ENCODE measurements around the gene DYNC1I1. TPM values are rescaled to one million over a fixed set of nuclear protein-coding genes. Genes with fewer than 3 reads are reported as not detected.

The DYNC1I1 gene
- total and polyA plus RNA-seq, 4 donors = 0.39 to 7.6 (median 1.5) TPM

GRCh38 chr7:95817866-95818640 is 45.7 kb downstream of the DYNC1I1 start:
- no peak for ATAC-seq (ENCODE audit: insufficient read depth, low FRiP score)
- 65 to 70% methylated on average over 6 of the region's 6 CpGs for WGBS, 2 donors

GRCh38 chr7:95820778-95821177 is 48.4 kb downstream of the DYNC1I1 start:
- ATAC-seq (ENCODE audit: insufficient read depth, low FRiP score) = no peak

More at GRCh38 chr7:95817866-95818640, 45.7 kb downstream of the DYNC1I1 start:
- Histone ChIP-seq H3K9me3 (ENCODE audit: control insufficient read depth in 4 of 4, insufficient read depth in 3 of 4, low read length in 3 of 4) (no peaks in the 10 kb centered on the region), H3K9ac (ENCODE audit: insufficient read depth in 1 of 2, low read length in 2 of 2) (no peak overlapping the region), H3K4me3 (no peak overlapping the region), H3K27me3 (ENCODE audit: control insufficient read depth in 3 of 3, insufficient read depth in 3 of 3, low read length in 2 of 3) (no peaks in the 10 kb centered on the region), H3K4me1 (ENCODE audit: control insufficient read depth in 5 of 5, insufficient read depth in 5 of 5, low read length in 5 of 5) (peaks cover 0 to 22% (median 0%) of the 10 kb centered on the region in 5 donors), H3K27ac (ENCODE audit: low read depth in 1 of 2, low read length in 1 of 2) (no peak overlapping the region), H3K36me3 (ENCODE audit: control insufficient read depth in 4 of 4, insufficient read depth in 4 of 4, low read length in 4 of 4) (no peaks in the 10 kb centered on the region)
- no peak for TF ChIP-seq CTCF (IDR thresholded peaks at IDR 0.05; ENCODE audit: control extremely low read depth, extremely low read depth)
- DNase-seq = peak in 2 of 3 donors; percentile 18 to 54

GRCh38 chr7:95822717-95823116 is 50.4 kb downstream of the DYNC1I1 start:
- H3K27me3 ChIP-seq (ENCODE audit: control insufficient read depth in 3 of 3, insufficient read depth in 3 of 3, low read length in 2 of 3) = no peaks in the 10 kb centered on the region
- TF ChIP-seq CTCF (IDR thresholded peaks at IDR 0.05; ENCODE audit: control extremely low read depth, extremely low read depth) = no peak

More at GRCh38 chr7:95820778-95821177, 48.4 kb downstream of the DYNC1I1 start:
- Histone ChIP-seq H3K27me3 (ENCODE audit: control insufficient read depth in 3 of 3, insufficient read depth in 3 of 3, low read length in 2 of 3) (no peaks in the 10 kb centered on the region), H3K4me3 (no peak overlapping the region), H3K9me3 (ENCODE audit: control insufficient read depth in 4 of 4, insufficient read depth in 3 of 4, low read length in 3 of 4) (no peaks in the 10 kb centered on the region), H3K36me3 (ENCODE audit: control insufficient read depth in 4 of 4, insufficient read depth in 4 of 4, low read length in 4 of 4) (no peaks in the 10 kb centered on the region), H3K9ac (ENCODE audit: insufficient read depth in 1 of 2, low read length in 2 of 2) (no peak overlapping the region), H3K4me1 (ENCODE audit: control insufficient read depth in 5 of 5, insufficient read depth in 5 of 5, low read length in 5 of 5) (no peaks in the 10 kb centered on the region), H3K27ac (ENCODE audit: low read depth in 1 of 2, low read length in 1 of 2) (no peak overlapping the region)
- 79 to 87% methylated on average over 7 of the region's 7 CpGs for WGBS, 2 donors
- no peak for DNase-seq
- no peak for TF ChIP-seq CTCF (IDR thresholded peaks at IDR 0.05; ENCODE audit: control extremely low read depth, extremely low read depth)

More at GRCh38 chr7:95822717-95823116, 50.4 kb downstream of the DYNC1I1 start:
- Histone ChIP-seq H3K36me3 (ENCODE audit: control insufficient read depth in 4 of 4, insufficient read depth in 4 of 4, low read length in 4 of 4) (no peaks in the 10 kb centered on the region), H3K4me1 (ENCODE audit: control insufficient read depth in 5 of 5, insufficient read depth in 5 of 5, low read length in 5 of 5) (no peaks in the 10 kb centered on the region), H3K27ac (ENCODE audit: low read depth in 1 of 2, low read length in 1 of 2) (no peak overlapping the region), H3K9ac (ENCODE audit: insufficient read depth in 1 of 2, low read length in 2 of 2) (no peak overlapping the region), H3K9me3 (ENCODE audit: control insufficient read depth in 4 of 4, insufficient read depth in 3 of 4, low read length in 3 of 4) (no peaks in the 10 kb centered on the region), H3K4me3 (no peak overlapping the region)
- ATAC-seq (ENCODE audit: insufficient read depth, low FRiP score) = no peak
- DNase-seq = no peak
- WGBS, 2 donors = 89 to 94% methylated on average over 3 of the region's 3 CpGs
